CD4-positive, alpha-beta T cell treated with Interleukin-21 for 1 hour (primary cell): ENCODE measurements around the gene GEN1.
"Not testable (repeated sequence)": the region's sequence is repeated elsewhere in the genome, so short reads cannot be mapped to it uniquely, and the experiment has no call there.

ENCODE experiments used
- DNase-seq: peaks from one replicate; pipeline ENCODE4 v3.0.0-alpha.2; 2020

Gene GEN1

DNA sequence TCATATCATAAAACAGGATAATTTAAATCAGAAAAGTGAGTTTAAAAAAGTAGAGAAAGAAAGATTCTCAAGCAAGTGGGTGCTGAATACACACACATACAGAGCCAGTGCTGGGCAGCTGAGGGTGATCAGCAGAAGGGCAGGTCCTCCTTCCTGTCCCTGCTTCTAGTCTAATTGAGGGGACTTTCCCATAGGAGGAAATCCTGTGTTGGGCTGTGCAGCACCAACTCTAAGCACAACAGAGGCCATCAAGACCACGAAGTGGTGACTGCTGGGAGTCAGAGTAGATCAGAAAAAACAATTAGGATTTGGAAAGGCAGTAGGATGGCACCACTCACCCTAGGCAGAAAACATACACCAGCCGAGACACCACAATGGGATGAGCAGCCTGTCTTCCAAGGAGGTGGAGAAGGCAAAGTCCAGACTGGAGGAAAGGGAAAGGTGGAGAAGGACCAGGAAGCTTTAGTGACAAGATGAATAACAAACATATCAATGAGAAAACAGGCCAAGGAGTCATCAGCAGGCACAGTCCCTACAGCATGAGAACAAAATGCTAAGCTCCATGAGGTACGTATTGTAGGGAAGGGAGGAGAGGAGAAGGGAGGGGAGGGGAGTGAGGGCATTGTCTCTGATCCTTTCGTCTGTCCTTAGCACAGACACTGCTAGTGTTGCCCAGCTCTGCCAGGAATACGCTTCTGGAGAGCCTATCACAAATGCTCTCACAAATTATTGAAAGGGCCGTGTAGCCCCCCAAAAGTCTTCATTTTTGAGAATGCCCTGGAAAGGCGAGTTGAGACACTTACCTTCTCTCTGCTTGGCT, 45.6 kb downstream of the GEN1 start:
- no peak for DNase-seq

DNA sequence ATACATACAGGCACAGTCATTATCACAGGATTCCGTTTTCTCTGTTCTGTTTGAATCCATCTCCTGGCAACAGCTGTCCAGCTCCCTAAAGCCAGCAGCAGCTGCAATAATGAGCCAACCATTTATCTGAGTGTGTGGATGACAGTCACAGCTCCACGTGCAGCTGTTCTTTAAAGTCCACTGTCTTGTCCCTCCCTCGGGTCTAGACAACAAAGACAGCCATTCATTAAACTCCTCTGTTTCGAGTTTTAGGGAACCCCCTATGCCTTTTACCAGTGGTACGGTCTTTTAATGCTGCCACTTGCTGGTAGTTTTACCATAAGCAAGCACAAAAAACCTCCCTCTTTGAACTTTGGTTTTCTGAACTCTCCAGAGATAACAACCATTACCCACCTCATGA, 46.3 kb downstream of the GEN1 start:
- no peak for DNase-seq

DNA sequence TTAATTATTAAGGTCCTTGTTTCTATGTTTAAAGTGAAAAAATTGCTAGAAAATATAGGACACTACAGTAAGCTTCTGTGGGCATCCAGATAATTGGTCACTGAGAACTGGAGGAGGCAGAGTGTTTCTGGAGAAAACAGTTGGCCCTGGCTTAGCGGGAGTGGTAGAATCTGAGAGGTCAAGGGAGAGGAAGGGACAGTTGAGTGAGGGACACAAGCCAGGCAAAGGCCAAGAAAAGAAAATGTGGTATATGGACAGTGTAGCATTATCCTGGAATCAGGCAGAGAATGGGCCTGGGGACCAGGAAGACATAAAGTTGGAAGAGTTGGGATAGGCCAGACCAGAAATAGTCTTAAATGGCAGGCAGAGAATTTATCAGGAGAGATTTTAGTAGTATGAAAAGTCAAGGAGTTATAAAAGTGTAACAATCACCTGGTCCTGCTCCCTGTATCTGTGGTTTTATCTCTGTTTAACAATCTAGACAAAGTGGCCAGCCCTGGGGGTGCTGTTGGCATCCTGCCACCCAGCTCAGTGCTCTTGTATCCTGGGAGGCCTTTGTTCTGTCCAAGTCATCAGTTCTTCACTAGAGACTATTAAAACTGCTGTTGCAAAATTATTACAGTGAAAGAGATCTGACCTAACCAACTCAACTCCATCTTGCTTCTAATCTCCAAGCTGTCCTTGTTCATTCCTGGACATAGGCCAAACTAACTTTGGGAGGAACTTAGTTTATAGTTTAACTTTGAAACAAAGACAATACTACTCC, 46.9 kb downstream of the GEN1 start:
- DNase-seq, result no peak

- DNase-seq, result no peak
These were observed 49.6 kb downstream of the GEN1 start for GRCh38 chr2:17803497-17803896.

DNA sequence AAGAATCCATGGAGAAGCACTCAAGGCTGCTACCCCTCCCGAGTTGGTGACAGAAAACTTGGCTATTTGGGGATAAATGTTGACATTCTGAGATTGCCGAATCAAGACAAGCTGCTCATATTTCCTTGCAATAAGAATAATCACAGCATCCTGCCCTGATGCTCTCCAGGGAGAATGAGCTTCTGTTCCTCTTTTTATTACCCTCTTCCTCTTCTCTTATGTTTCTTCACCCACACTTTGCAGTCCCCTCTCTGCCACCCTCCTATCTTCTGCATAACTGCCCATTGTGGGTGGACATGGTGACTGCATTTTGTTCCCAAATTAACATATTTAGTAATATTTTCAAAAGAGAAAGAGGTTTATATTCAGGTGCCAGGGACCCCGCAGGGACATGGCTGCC, 50.4 kb downstream of the GEN1 start:
- DNase-seq, result no peak

GRCh38 chr2:17805166-17805565, 51.2 kb downstream of the GEN1 start:
- no peak for DNase-seq

GRCh38 chr2:17805717-17806363, 51.9 kb downstream of the GEN1 start:
- no peak for DNase-seq

DNA sequence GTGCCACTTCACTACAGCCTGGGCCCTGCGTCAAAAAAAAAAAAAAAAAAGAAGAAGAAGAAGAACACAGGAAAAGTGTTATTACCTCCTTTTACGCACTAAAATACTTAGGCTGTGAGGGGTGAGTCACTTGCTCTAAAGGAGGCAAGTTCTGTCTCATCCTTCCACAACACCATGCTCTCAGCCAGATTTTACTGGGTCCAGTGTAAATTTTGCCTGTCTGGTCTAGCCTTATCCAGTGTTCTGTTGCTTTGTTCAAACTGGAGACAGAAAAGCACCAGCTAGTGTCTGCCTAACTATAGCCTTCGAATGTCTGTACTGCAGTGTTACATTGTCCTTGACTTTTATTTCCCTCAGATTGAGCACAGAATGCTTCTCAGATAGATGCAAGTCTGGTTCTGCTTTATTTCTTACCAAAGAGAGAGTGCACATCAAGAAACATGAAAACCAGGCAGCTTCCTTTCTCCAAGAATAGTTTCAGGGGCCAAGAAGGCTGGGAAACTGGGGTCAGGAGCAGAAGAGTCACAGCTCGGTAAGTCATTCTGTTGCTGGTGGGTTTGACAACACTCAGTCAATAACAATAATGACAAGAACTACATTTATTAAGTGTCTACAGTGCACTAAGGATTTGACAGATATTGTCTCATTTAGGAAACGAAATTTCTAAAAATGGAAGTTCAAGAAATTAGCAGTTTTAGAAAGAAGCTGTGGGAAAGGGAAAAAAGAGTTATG, 59.2 kb downstream of the GEN1 start:
- DNase-seq, result no peak

DNA sequence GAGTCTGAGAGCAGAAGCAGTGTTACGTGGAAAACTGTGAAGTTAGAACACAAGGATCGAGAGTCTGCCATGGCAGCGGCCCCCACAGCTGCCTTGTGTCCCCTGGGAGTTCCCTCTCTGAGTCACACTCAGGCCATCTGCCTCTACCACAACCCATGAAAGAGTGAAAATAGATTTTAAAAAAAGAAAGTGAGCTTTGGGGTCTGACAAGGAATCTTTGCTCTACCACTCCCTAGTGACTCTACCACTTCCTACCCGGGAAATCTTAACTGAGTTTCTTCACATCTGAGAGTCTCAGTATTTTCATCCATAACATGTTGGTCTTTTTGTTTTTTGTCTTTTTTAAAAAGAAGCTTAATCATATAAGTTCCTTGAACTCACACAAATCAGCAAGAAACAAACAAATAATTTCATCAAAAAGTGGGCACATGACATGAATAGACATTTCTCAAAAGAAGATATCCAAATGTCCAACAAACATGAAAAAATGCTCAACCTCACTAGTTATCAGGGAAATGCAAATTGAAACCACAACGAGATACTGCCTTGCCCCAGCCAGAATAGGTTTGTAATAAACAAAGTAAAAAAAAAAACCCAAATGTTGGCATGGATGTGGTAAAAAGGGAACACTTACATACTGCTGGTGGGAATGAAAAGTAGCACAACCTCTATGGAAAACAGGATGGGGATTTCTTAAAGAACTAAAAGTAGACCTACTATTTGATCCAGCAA, 60.0 kb downstream of the GEN1 start:
- no peak for DNase-seq

GRCh38 chr2:17814601-17815000, 60.7 kb downstream of the GEN1 start:
- no peak for DNase-seq

DNA sequence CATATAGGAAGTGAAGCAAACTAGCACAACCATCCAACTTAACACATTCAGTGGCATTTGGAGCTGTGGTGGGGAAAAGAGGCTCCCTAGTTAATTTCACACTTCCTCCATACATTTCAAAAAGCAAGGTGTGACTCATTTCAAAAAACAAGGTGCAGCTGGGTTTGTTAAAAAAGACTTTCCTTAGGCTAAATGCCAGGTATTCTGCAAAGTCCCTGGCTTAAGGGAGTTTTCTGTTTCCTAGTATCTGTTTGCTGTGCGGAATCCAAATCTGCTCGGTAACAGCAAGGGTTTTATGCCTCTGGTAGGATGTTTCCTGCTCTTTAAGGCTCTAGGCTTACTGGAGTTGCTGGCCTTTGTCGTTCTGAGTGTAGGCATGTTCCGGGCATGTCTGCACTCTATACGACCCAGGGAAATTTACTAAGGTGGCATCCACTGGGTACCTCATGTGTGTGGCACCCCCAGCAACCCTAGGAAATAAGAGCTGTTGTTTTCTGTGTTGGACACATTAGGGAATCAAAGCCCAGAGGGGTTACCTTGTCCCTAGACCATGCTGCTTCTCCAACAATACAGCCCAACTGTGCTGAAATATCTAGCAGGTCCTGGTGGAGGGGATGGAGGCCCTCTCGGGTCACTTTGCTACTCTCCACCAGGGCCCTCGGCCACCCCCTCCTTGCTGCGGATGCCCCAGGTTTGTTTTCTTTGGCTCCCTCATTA, 61.7 kb downstream of the GEN1 start:
- DNase-seq, result no peak

- no peak for DNase-seq
These were observed 62.7 kb downstream of the GEN1 start, which contains the start of gene MSGN1 for GRCh38 chr2:17816396-17817245. MSGN1 (plus strand) TSS chr2:17816460; CDS start chr2:17816519, 59 bp downstream.

DNA sequence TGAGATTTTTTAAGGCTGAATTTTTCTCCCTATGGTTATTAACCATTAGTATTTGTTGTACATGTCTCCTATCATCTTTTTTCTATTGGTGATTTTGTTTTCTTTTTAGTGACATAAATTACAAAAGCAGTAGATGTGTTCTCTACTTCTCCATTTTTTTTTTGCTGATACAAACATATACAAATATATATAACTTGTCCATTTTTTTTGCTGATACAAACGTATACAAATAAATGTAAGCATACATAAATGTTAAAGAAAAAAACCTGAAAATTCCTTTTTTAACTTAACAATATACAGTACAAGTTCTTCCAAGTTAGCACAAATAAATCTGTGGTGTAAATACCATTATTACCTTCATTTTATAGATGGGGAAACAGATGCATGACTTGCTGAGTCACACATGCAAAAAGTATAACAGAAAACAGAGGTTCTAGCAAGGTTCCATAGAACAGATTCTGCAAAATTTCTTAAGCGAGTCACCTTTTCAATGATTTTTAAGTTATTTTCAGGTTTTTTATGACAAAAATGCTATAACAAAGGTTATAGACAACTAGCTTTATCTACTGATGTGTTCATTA, 64.4 kb downstream of the GEN1 start:
- no peak for DNase-seq

DNA sequence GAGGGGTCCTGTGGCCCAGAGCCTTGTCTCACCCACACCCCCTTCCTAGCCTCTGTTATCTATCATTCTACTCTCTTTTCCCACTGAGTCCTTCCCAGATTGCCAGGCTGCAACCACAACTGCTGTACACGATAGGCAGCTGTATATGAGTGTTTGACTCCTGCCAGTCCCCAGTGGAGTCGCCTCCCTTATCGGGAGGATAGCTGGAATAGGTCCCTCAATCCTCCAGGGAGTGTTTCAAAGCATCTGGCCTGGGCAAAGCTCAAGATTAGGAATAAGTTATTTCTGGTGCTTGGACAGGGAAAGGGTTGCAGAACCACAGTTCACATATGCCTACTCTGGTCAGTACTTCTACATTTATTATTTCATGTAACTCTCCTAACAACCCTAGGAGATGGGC, 67.1 kb downstream of the GEN1 start:
- DNase-seq, result no peak

- DNase-seq, result no peak
These were observed 67.9 kb downstream of the GEN1 start for GRCh38 chr2:17821535-17822444.

GRCh38 chr2:17822445-17823117, 68.6 kb downstream of the GEN1 start:
- DNase-seq, result no peak

DNA sequence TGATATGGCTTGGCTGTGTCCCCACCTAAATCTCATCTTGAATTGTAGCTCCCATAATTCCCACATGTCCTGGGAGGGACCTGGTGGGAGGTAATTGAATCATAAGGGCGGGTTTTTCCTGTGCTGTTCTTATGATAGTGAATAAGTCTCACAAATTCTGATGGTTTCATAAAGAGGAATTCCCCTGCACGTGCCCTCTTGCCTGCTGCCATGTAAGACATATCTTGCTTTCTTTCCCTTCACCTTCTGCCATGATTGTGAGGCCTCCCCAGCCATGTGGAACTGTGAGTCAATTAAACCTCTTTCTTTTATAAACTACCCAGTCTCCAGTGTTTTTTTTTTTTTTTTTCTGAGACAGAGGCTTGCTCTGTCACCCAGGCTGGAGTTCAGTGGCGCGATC, 69.7 kb downstream of the GEN1 start:
- not testable (repeated sequence) for DNase-seq

DNA sequence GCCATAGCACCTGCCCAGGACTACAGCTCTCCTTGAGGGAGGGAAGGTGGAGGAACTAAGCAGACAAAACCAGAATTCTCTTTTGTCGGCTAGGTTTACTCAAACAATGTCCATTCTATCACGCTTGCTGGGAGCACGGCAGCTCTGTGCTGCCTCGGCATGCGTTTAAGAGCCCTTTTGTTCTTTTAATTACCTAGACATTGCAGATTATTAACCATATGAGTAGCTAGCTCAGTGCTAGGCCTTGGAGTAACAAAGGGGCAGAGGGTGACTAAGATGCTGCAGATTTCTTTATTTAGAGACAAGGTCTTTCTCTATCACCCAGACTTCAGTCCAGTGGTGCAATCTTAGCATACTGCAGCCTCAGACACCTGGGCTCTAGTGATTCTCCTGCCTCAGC, 73.4 kb downstream of the GEN1 start:
- DNase-seq, result no peak

GRCh38 chr2:17827785-17828184, 73.8 kb downstream of the GEN1 start:
- no peak for DNase-seq
